ENCODE data around the gene GLE1.

Gene GLE1

DNA sequence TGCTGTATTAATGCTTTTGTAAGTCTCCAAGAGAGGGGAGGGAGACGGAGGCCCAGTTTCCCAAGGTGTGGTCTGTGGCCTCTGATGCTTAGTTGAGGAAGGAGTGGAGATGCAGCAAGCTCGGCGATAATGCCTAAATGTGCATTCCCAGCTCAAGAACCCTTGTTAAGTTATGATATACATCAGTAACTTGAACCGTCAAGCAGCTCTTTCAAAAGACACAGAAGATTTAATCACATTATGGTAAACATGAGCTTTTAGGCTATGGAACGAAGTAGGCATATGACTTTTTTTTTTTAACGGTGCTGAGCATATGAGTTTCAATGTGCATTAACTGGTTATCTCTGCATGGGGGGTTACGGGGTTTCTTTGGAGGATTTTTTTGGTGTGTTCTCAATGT, 22.3 kb upstream of the GLE1 start:
- H3K27ac ChIP-seq (ENCODE audit: low read depth, low read length) = no peak overlapping the region
- no peak overlapping the region for H4K91ac ChIP-seq (ENCODE audit: low read depth, low read length)
- no peak overlapping the region for H2AFZ ChIP-seq (ENCODE audit: insufficient read depth, low read length, poor library complexity)
- H2BK120ac ChIP-seq (ENCODE audit: insufficient read depth, low read length, poor library complexity) = no peak overlapping the region
- no peak overlapping the region for H3K18ac ChIP-seq (ENCODE audit: low read length)
- H3K27me3 ChIP-seq (ENCODE audit: insufficient read depth, low read length) = no peaks in the 10 kb centered on the region
- H3K79me2 ChIP-seq (ENCODE audit: control insufficient read depth, insufficient read depth, low read length, poor library complexity) = no peaks in the 10 kb centered on the region
- no peak for DNase-seq
- no peak overlapping the region for H4K12ac ChIP-seq (ENCODE audit: low read depth, low read length)
- no peak overlapping the region for H2BK5ac ChIP-seq (ENCODE audit: low read depth, low read length, poor library complexity)
- no CpG with 5 or more reads among the region's 7 CpGs for WGBS (ENCODE audit: extremely low coverage, insufficient coverage, insufficient read length)
- no peaks in the 10 kb centered on the region for H3K79me1 ChIP-seq (ENCODE audit: low read length)
- no peak overlapping the region for H3K14ac ChIP-seq (ENCODE audit: low read length)
- H3K4me2 ChIP-seq (ENCODE audit: low read length) = no peak overlapping the region
- no peak overlapping the region for H3K4ac ChIP-seq (ENCODE audit: low read depth, low read length)
- H3K9me3 ChIP-seq (ENCODE audit: insufficient read depth, low read depth, low read length) = no peaks in the 10 kb centered on the region
- H4K8ac ChIP-seq (ENCODE audit: low read depth, low read length) = no peak overlapping the region
- H3K36me3 ChIP-seq (ENCODE audit: control insufficient read depth in 1 of 2, insufficient read depth in 2 of 2, low read length in 2 of 2) = peaks cover 56 to 65% of the 10 kb centered on the region in 2 experiments
- H3K23ac ChIP-seq (ENCODE audit: low read length) = no peak overlapping the region
- H2AK5ac ChIP-seq (ENCODE audit: low read length) = no peak overlapping the region
- H2BK12ac ChIP-seq (ENCODE audit: low read length) = no peak overlapping the region
- no peak overlapping the region for H3K4me3 ChIP-seq (ENCODE audit: low read depth, low read length)
- H3K4me1 ChIP-seq (ENCODE audit: control insufficient read depth in 1 of 2, insufficient read depth in 2 of 2, low read length in 2 of 2) = no peaks in the 10 kb centered on the region
- no peak overlapping the region for H3K9ac ChIP-seq (ENCODE audit: low read length)

DNA sequence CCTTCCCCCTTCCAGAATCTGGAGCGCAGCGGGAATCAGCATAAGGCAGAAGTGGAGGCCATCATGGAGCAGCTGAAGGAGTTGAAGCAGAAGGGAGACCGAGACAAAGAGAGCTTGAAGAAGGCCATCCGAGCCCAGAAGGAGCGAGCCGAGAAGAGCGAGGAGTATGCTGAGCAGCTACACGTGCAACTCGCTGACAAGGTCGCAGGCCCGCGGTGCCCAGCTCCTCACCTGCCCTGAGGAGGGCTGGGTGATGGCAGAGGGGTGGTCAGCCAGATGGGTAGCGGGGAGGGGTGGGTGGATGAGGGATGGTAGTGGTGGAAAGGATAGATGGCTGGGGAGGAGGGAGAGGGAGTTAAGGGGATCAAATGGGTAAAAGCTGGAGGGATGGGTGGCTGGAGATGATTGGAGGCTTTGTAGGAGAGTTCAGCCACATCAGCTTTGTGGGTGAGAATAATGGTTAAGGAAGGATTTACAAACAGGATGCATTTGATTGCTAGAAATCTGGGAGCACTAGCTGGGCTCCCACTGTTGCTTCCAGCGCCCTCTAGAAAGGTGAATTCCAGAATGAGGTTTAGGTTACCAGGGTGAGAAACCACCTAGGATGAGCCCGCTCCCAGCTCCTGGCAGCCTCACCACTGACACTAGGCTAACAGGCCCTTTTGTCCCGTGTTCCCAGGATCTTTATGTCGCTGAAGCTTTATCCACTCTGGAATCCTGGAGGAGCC, 19.7 kb upstream of the GLE1 start:
- H2AK5ac ChIP-seq (ENCODE audit: low read length) = no peak overlapping the region
- H3K36me3 ChIP-seq (ENCODE audit: control insufficient read depth in 1 of 2, insufficient read depth in 2 of 2, low read length in 2 of 2) = peaks cover 56 to 61% of the 10 kb centered on the region in 2 experiments
- no peak for DNase-seq
- H3K9me3 ChIP-seq (ENCODE audit: insufficient read depth, low read depth, low read length) = no peaks in the 10 kb centered on the region
- no peak overlapping the region for H3K27ac ChIP-seq (ENCODE audit: low read depth, low read length)
- H3K18ac ChIP-seq (ENCODE audit: low read length) = no peak overlapping the region
- no peak overlapping the region for H3K4me3 ChIP-seq (ENCODE audit: low read depth, low read length)
- H4K8ac ChIP-seq (ENCODE audit: low read depth, low read length) = no peak overlapping the region
- no peaks in the 10 kb centered on the region for H3K4me1 ChIP-seq (ENCODE audit: control insufficient read depth in 1 of 2, insufficient read depth in 2 of 2, low read length in 2 of 2)
- H4K91ac ChIP-seq (ENCODE audit: low read depth, low read length) = no peak overlapping the region
- no peak overlapping the region for H3K23ac ChIP-seq (ENCODE audit: low read length)
- no peak overlapping the region for H2BK120ac ChIP-seq (ENCODE audit: insufficient read depth, low read length, poor library complexity)
- H4K12ac ChIP-seq (ENCODE audit: low read depth, low read length) = no peak overlapping the region
- no peaks in the 10 kb centered on the region for H3K79me2 ChIP-seq (ENCODE audit: control insufficient read depth, insufficient read depth, low read length, poor library complexity)
- H3K4ac ChIP-seq (ENCODE audit: low read depth, low read length) = no peak overlapping the region
- 86% methylated on average over 1 of the region's 17 CpGs for WGBS (ENCODE audit: extremely low coverage, insufficient coverage, insufficient read length)
- no peak overlapping the region for H3K14ac ChIP-seq (ENCODE audit: low read length)
- no peak overlapping the region for H2BK12ac ChIP-seq (ENCODE audit: low read length)
- H2AFZ ChIP-seq (ENCODE audit: insufficient read depth, low read length, poor library complexity) = no peak overlapping the region
- no peak overlapping the region for H2BK5ac ChIP-seq (ENCODE audit: low read depth, low read length, poor library complexity)
- H3K27me3 ChIP-seq (ENCODE audit: insufficient read depth, low read length) = no peaks in the 10 kb centered on the region
- H3K9ac ChIP-seq (ENCODE audit: low read length) = no peak overlapping the region
- H3K4me2 ChIP-seq (ENCODE audit: low read length) = no peak overlapping the region
- no peaks in the 10 kb centered on the region for H3K79me1 ChIP-seq (ENCODE audit: low read length)

DNA sequence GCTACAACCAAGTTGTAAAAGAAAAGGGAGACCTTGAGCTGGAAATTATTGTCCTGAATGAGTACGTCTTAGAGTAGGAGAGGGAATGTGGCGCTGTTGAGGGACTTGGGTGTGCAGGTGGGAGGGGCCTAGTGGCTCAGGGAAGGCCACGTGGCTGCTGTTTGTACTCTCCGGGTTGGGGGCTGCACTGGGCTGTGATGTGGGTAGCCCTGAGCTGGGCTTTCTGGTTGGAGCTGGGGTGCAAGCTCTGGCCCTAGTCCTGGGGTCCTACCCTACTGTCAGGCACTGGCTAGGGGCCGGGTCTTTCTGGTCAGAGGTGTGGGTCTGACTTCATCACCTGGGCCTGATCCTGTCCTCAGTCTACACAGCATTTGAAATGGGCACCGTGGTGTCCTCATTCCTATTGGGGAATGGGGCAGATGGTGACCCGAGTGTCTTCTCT, 19.1 kb upstream of the GLE1 start:
- Histone ChIP-seq H3K79me2 (ENCODE audit: control insufficient read depth, insufficient read depth, low read length, poor library complexity) (no peaks in the 10 kb centered on the region), H3K27me3 (ENCODE audit: insufficient read depth, low read length) (no peaks in the 10 kb centered on the region), H3K9ac (ENCODE audit: low read length) (no peak overlapping the region), H2BK120ac (ENCODE audit: insufficient read depth, low read length, poor library complexity) (no peak overlapping the region), H3K4me3 (ENCODE audit: low read depth, low read length) (no peak overlapping the region), H3K4me2 (ENCODE audit: low read length) (no peak overlapping the region), H4K12ac (ENCODE audit: low read depth, low read length) (no peak overlapping the region), H2BK12ac (ENCODE audit: low read length) (no peak overlapping the region), H2AK5ac (ENCODE audit: low read length) (no peak overlapping the region), H3K4me1 (ENCODE audit: control insufficient read depth in 1 of 2, insufficient read depth in 2 of 2, low read length in 2 of 2) (no peaks in the 10 kb centered on the region), H3K9me3 (ENCODE audit: insufficient read depth, low read depth, low read length) (no peaks in the 10 kb centered on the region), H4K91ac (ENCODE audit: low read depth, low read length) (no peak overlapping the region), H3K36me3 (ENCODE audit: control insufficient read depth in 1 of 2, insufficient read depth in 2 of 2, low read length in 2 of 2) (peaks cover 59 to 60% of the 10 kb centered on the region in 2 experiments), H3K18ac (ENCODE audit: low read length) (no peak overlapping the region), H4K8ac (ENCODE audit: low read depth, low read length) (no peak overlapping the region), H3K4ac (ENCODE audit: low read depth, low read length) (no peak overlapping the region), H3K14ac (ENCODE audit: low read length) (no peak overlapping the region), H3K79me1 (ENCODE audit: low read length) (no peaks in the 10 kb centered on the region), H2BK5ac (ENCODE audit: low read depth, low read length, poor library complexity) (no peak overlapping the region), H3K27ac (ENCODE audit: low read depth, low read length) (no peak overlapping the region), H3K23ac (ENCODE audit: low read length) (no peak overlapping the region), H2AFZ (ENCODE audit: insufficient read depth, low read length, poor library complexity) (no peak overlapping the region)
- WGBS (ENCODE audit: extremely low coverage, insufficient coverage, insufficient read length) = no CpG with 5 or more reads among the region's 7 CpGs
- DNase-seq = no peak

DNA sequence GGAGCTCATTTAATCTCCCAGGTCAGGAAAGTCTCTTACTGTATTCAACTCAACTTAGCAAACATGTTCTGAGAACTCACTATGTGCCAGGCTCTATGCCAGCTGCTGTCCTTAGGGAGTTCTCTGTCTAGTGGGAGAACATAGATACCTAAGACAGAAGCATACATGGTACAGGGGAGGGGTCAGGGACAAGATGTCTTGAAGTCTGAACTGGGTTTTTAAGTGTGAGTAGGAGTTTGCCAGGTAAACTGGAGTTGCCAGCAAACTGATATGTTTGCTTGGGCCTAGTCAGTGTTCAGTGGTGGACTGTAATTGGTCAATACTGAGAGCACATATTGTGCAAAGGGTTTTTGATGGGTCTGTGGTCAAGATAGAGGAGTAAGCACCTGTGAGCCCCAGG, 18.3 kb upstream of the GLE1 start:
- H3K27me3 ChIP-seq (ENCODE audit: insufficient read depth, low read length) = no peaks in the 10 kb centered on the region
- no peak overlapping the region for H2BK120ac ChIP-seq (ENCODE audit: insufficient read depth, low read length, poor library complexity)
- no peak overlapping the region for H3K4me2 ChIP-seq (ENCODE audit: low read length)
- H3K79me1 ChIP-seq (ENCODE audit: low read length) = no peaks in the 10 kb centered on the region
- H3K23ac ChIP-seq (ENCODE audit: low read length) = no peak overlapping the region
- no peak overlapping the region for H3K9ac ChIP-seq (ENCODE audit: low read length)
- H3K79me2 ChIP-seq (ENCODE audit: control insufficient read depth, insufficient read depth, low read length, poor library complexity) = no peaks in the 10 kb centered on the region
- no peak overlapping the region for H2AK5ac ChIP-seq (ENCODE audit: low read length)
- H3K27ac ChIP-seq (ENCODE audit: low read depth, low read length) = no peak overlapping the region
- H3K18ac ChIP-seq (ENCODE audit: low read length) = no peak overlapping the region
- no peak overlapping the region for H4K91ac ChIP-seq (ENCODE audit: low read depth, low read length)
- H2AFZ ChIP-seq (ENCODE audit: insufficient read depth, low read length, poor library complexity) = no peak overlapping the region
- no peak overlapping the region for H2BK12ac ChIP-seq (ENCODE audit: low read length)
- no peak overlapping the region for H3K14ac ChIP-seq (ENCODE audit: low read length)
- DNase-seq = no peak
- H3K36me3 ChIP-seq (ENCODE audit: control insufficient read depth in 1 of 2, insufficient read depth in 2 of 2, low read length in 2 of 2) = peaks cover 58 to 60% of the 10 kb centered on the region in 2 experiments
- no peaks in the 10 kb centered on the region for H3K4me1 ChIP-seq (ENCODE audit: control insufficient read depth in 1 of 2, insufficient read depth in 2 of 2, low read length in 2 of 2)
- H3K4me3 ChIP-seq (ENCODE audit: low read depth, low read length) = no peak overlapping the region
- no peak overlapping the region for H2BK5ac ChIP-seq (ENCODE audit: low read depth, low read length, poor library complexity)
- no peak overlapping the region for H4K12ac ChIP-seq (ENCODE audit: low read depth, low read length)
- H3K9me3 ChIP-seq (ENCODE audit: insufficient read depth, low read depth, low read length) = no peaks in the 10 kb centered on the region
- no peak overlapping the region for H3K4ac ChIP-seq (ENCODE audit: low read depth, low read length)
- no peak overlapping the region for H4K8ac ChIP-seq (ENCODE audit: low read depth, low read length)
